Measurements from ENCODE around the gene ATP11A.

ATP11A gene

DNA sequence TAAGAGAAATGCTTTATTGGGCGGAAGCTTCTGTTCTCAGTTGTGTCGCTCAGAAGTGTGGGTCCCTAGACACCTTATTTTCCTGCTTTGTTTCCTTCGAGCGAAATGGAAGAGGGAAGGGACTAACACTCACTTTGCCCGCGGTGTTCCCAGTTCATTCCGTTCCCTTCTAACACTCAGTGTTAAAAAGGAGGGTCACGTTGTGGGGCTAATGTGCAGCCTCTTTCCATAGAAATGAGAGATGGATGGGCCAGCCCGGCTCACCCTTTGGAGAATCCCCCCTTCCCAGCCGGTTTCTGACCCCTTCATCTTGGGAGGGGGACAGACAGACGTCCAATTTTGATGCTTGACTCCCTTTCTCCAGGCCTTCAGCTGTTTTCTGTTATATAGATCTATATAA, 2.3 kb downstream of the ATP11A start:
- in situ Hi-C loops (cut with HindIII; ENCODE audit: low pct_ligation_motif_present, low sequenced_read_pairs), result no loop called here
- Histone ChIP-seq H3K27me3 (replicated peaks) (no peaks in the 10 kb centered on the region), H3K27ac (no peak overlapping the region), H3K36me3 (replicated peaks) (no peaks in the 10 kb centered on the region), H3K4me3 (ENCODE audit: low read depth, low read length) (no peak overlapping the region)
- TF ChIP-seq, protein P1, sequence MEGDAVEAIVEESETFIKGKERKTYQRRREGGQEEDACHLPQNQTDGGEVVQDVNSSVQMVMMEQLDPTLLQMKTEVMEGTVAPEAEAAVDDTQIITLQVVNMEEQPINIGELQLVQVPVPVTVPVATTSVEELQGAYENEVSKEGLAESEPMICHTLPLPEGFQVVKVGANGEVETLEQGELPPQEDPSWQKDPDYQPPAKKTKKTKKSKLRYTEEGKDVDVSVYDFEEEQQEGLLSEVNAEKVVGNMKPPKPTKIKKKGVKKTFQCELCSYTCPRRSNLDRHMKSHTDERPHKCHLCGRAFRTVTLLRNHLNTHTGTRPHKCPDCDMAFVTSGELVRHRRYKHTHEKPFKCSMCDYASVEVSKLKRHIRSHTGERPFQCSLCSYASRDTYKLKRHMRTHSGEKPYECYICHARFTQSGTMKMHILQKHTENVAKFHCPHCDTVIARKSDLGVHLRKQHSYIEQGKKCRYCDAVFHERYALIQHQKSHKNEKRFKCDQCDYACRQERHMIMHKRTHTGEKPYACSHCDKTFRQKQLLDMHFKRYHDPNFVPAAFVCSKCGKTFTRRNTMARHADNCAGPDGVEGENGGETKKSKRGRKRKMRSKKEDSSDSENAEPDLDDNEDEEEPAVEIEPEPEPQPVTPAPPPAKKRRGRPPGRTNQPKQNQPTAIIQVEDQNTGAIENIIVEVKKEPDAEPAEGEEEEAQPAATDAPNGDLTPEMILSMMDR (IDR thresholded peaks at IDR 0.05; ENCODE audit: low read depth, low read length, missing control alignments), result no peak
- DNase-seq, result no peak

DNA sequence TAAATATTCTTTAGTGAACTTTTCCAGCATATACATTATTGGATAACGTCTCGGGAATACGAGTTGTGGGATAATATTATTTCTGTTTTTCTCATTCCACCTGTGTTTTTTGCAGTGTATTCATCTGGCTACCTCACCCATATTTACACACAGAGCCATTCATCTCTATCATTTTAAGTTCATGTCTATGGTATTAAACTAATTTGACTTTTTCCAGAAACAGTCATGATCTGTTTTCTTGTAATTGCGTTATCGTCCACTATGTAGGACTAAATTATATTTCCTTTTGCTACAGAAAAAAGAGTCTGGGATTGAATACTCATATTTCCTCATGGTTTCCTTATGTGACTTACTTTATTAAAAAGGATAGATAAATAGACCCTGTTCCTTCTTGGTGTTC, 2.7 kb downstream of the ATP11A start:
- in situ Hi-C loops (cut with HindIII; ENCODE audit: low pct_ligation_motif_present, low sequenced_read_pairs), result no loop called here
- Histone ChIP-seq H3K36me3 (replicated peaks) (no peaks in the 10 kb centered on the region), H3K27me3 (replicated peaks) (no peaks in the 10 kb centered on the region), H3K27ac (no peak overlapping the region), H3K4me3 (ENCODE audit: low read depth, low read length) (no peak overlapping the region)
- TF ChIP-seq, protein P1 (IDR thresholded peaks at IDR 0.05; ENCODE audit: low read depth, low read length, missing control alignments), result no peak
- DNase-seq, result no peak

DNA sequence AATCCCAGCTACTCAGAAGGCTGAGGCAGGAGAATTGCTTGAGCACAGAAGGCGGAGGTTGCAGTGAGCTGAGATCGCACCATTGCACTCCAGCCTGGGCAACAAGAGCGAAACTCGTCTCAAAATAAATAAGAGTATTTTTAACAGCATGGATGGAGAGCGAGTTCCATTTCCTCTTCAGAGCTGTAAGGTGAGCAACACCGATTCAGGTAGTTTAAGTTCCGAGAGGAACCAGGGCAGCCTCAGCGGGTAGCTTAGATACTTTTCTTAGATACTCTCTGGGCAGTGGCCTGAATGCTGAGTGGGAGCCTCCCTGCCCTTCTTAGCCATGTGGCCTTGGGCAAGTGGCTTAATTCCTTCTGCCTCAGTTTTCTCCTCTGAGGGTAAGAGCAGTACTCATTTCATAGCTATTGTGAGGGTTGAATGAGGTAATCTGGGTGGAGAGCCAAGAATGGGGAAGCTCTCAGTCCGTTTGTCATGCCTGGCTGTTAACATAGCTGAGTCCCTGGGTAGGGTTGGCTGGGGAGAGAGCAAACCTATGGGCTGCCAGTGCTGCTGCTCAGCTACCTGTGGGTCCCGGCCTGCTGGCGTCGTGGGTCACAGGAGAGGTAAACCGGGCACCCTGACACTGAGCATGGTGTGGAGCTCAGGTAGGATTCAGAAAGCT, 4.1 kb downstream of the ATP11A start:
- H3K4me3 ChIP-seq (ENCODE audit: low read depth, low read length), result no peak overlapping the region
- TF ChIP-seq, protein P1 (IDR thresholded peaks at IDR 0.05; ENCODE audit: low read depth, low read length, missing control alignments), result no peak
- H3K27ac ChIP-seq, result no peak overlapping the region
- in situ Hi-C loops (cut with HindIII; ENCODE audit: low pct_ligation_motif_present, low sequenced_read_pairs), result no loop called here
- H3K27me3 ChIP-seq (replicated peaks), result no peaks in the 10 kb centered on the region
- no peaks in the 10 kb centered on the region for H3K36me3 ChIP-seq (replicated peaks)
- DNase-seq, result peak; percentile 34

DNA sequence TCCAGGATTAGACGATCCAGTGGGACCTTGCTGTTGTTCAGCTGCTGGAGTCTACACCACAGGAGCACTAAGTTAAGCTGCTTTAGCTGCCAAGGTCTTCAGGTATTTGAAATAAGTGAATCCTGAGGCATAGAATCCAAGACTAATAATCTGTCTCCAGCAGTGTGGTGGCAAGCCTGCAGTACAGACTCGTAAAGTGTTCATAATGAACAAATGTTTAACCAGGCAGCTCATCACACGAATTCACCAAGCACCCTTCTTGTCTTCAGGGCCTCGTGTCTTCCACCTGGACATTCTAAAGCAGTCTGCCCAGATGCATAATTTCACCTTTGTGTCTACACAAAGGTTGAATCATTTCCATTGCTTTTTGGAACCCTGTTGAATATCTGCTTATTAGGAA, 5.3 kb downstream of the ATP11A start:
- no peak overlapping the region for H3K4me3 ChIP-seq (ENCODE audit: low read depth, low read length)
- no peaks in the 10 kb centered on the region for H3K27me3 ChIP-seq (replicated peaks)
- no peak overlapping the region for H3K27ac ChIP-seq
- no peak for DNase-seq
- in situ Hi-C loops (cut with HindIII; ENCODE audit: low pct_ligation_motif_present, low sequenced_read_pairs), result no loop called here
- TF ChIP-seq, protein P1 (IDR thresholded peaks at IDR 0.05; ENCODE audit: low read depth, low read length, missing control alignments), result no peak
- no peaks in the 10 kb centered on the region for H3K36me3 ChIP-seq (replicated peaks)

DNA sequence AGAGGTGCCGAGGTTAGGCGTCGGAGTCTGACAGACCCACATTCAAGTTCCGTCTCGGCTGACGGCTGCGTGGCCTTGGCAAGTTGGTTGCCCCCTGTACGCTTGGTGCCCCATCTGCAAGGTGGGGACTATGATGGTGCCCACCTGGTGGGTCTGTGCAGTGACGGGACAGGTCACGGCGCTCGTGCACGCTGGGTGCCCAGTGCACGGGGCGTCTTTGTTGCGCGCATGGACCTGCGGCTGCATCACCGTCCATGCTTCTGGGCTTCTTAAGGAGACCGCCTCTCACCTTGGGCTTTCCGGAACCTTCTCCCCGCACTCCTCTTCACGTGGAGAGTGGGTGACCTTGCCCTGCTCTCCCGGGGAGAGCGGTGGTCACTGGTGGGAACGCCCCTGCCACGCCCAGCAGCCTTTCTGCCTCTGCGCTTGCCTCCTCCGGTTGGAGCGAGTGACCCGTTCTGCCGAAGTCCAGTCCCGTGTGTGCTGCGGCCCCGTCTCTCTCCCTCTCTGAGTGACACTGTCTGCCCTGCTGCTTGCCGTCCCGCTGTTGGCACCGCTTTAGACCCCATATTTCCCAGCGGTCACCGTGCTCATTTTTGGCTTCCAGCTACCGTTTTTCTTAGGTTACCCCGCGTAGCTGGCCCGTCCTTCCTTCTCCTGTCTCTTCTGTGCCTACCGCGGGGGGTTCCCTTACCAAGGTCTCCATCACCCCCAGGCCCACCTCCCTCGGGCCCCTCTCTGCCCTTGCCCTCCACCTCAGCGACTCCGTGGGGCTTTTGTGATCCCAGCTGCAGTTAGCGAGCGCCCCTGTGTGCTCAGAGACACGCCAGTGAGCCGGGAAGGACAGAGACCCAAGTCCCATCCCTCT, 6.4 kb downstream of the ATP11A start:
- DNase-seq, result no peak
- TF ChIP-seq, protein P1 (IDR thresholded peaks at IDR 0.05; ENCODE audit: low read depth, low read length, missing control alignments), result no peak
- H3K4me3 ChIP-seq (ENCODE audit: low read depth, low read length), result no peak overlapping the region
- H3K27ac ChIP-seq, result no peak overlapping the region
- no peaks in the 10 kb centered on the region for H3K27me3 ChIP-seq (replicated peaks)
- in situ Hi-C loops (cut with HindIII; ENCODE audit: low pct_ligation_motif_present, low sequenced_read_pairs), result no loop called here
- no peaks in the 10 kb centered on the region for H3K36me3 ChIP-seq (replicated peaks)

Data from brain microvascular endothelial cell (primary cell).